Esophagus squamous epithelium (tissue), 4 donors: Measurements from ENCODE around the gene SLC25A29.

Experiments
- CTCF ChIP-seq, 6 experiments: fragments of 450-650 bp in 4 of 6; fragments of 200-600 bp in 2 of 6; sonication (generic) in 2 of 6; IDR thresholded peaks; one replicate each; pipeline ENCODE4 v1.5.1; 2016 to 2019; ENCODE audit warnings: antibody characterized with exemption in 6 of 6, mild to moderate bottlenecking in 4 of 6, moderate library complexity in 4 of 6
- POLR2A ChIP-seq, 4 donors: fragments of 450-650 bp; IDR thresholded peaks; one replicate each; pipeline ENCODE4 v1.6.1; 2017; ENCODE audit warnings: antibody characterized with exemption in 4 of 4, mild to moderate bottlenecking in 4 of 4, moderate library complexity in 3 of 4

GRCh38 chr14:100317912-100318808 is 11.9 kb upstream of the SLC25A29 start:
- TF ChIP-seq CTCF (IDR thresholded peaks at IDR 0.05) (peak; percentile 62 to 79 (median 76)), POLR2A (IDR thresholded peaks at IDR 0.05) (no peak)
